BE2C (cell line): ENCODE results near the gene PCTP.

Source experiments
- DNase-seq: peaks from one replicate; pipeline ENCODE4 v3.0.0-alpha.2; 2020
- H3K27me3 ChIP-seq: fragments of 250-450 bp; sonication (Bioruptor Pico); 2 replicates; pipeline ENCODE4 v1.5.1; 2020; ENCODE audit warnings: mild to moderate bottlenecking
- H3K36me3 ChIP-seq: fragments of 250-450 bp; sonication (Bioruptor Pico); 2 replicates; pipeline ENCODE4 v1.5.1; 2020; ENCODE audit warnings: mild to moderate bottlenecking
- H3K4me1 ChIP-seq: fragments of 250-450 bp; sonication (Bioruptor Pico); 2 replicates; pipeline ENCODE4 v1.5.1; 2020
- H3K4me3 ChIP-seq: 2 replicates; pipeline ENCODE4 v1.5.1; 2011; ENCODE audit warnings: low read depth, low read length
- H3K9me3 ChIP-seq: fragments of 250-450 bp; sonication (Bioruptor Pico); 2 replicates; pipeline ENCODE4 v1.5.1; 2020
- CTCF ChIP-seq: IDR thresholded peaks from 2 replicates; pipeline ENCODE4 v1.5.1; 2012; ENCODE audit warnings: mild to moderate bottlenecking, low read depth, low read length

PCTP gene

DNA sequence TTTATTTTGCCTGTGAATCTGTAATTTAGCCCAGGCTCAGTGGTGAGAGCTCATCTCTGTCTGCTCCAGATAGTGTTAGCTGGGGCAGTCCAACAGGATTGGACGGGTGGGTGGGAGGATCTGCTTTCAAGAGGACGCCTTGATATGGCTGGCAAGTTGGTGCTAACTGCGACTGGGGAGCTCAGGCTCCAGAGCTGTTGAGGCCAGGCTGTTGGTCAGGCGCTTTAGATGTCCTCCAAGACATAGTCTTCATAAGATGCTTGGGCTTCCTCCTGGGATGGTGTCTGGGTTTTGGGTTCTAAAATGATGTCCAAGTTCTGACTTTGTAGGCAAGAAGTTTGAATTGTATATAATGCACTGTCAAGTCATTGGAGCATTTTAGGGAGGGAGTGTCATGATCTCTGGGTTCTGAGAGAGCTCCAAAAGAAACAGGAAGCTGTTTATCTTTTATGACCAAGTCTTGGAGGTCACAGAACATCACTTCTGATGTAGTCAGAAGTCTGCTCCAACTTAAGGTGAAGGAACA, 12.8 kb upstream of the PCTP start:
- DNase-seq, result no peak

GRCh38 chr17:55740511-55741355, 10.1 kb upstream of the PCTP start:
- H3K27me3 ChIP-seq, result no peaks in the 10 kb centered on the region
- no peaks in the 10 kb centered on the region for H3K4me1 ChIP-seq
- DNase-seq, result no peak

More for the DNA sequence above, 12.8 kb upstream of the PCTP start:
- TF ChIP-seq CTCF, result no peak
- Histone ChIP-seq H3K36me3 (no peaks in the 10 kb centered on the region), H3K9me3 (no peaks in the 10 kb centered on the region), H3K4me1 (peaks cover 15% of the 10 kb centered on the region), H3K4me3 (no peak overlapping the region), H3K27me3 (no peaks in the 10 kb centered on the region)

DNA sequence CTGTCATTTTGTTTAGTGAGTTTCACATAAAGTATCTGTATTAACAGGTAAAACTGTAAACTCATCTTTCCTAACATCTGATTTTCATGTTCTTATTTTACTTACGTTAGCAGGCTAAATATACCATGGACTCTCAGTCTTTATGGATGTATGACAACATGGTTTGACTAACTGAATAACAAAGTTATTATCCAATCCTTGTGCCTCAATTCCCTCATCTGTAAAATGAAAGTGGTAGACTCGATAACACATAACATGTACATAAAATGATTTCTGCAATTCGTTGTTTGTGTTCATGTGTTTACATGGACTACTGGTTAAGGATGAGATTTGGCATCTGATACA, 9.5 kb upstream of the PCTP start:
- Histone ChIP-seq H3K36me3 (no peaks in the 10 kb centered on the region), H3K27me3 (no peaks in the 10 kb centered on the region), H3K4me3 (no peak overlapping the region), H3K9me3 (no peaks in the 10 kb centered on the region), H3K4me1 (no peaks in the 10 kb centered on the region)
- TF ChIP-seq CTCF, result no peak
- DNase-seq, result no peak

More at GRCh38 chr17:55740511-55741355, 10.1 kb upstream of the PCTP start:
- H3K9me3 ChIP-seq, result no peaks in the 10 kb centered on the region
- H3K4me3 ChIP-seq, result no peak overlapping the region
- H3K36me3 ChIP-seq, result no peaks in the 10 kb centered on the region
- no peak for TF ChIP-seq CTCF

- Histone ChIP-seq H3K27me3 (no peaks in the 10 kb centered on the region), H3K36me3 (no peaks in the 10 kb centered on the region), H3K4me1 (no peaks in the 10 kb centered on the region), H3K4me3 (no peak overlapping the region), H3K9me3 (no peaks in the 10 kb centered on the region)
- TF ChIP-seq CTCF, result no peak
- DNase-seq, result no peak
Measured at GRCh38 chr17:55742272-55743102, 8.4 kb upstream of the PCTP start.

- Histone ChIP-seq H3K9me3 (no peaks in the 10 kb centered on the region), H3K4me1 (no peaks in the 10 kb centered on the region), H3K36me3 (no peaks in the 10 kb centered on the region), H3K27me3 (no peaks in the 10 kb centered on the region), H3K4me3 (no peak overlapping the region)
- no peak for TF ChIP-seq CTCF
- DNase-seq, result peak; percentile 25
Measured at GRCh38 chr17:55743103-55743679, 7.7 kb upstream of the PCTP start.
